Prostate gland (tissue), 2 donors: ENCODE results near the gene EPHB2. TPM values are rescaled to one million over a fixed set of nuclear protein-coding genes. Genes with fewer than 3 reads are reported as not detected.

Experiments
- DNase-seq: peaks from one replicate; pipeline ENCODE4 v3.0.0-alpha.2; 2019; ENCODE audit warnings: low spot score
- H3K27ac ChIP-seq, 2 donors: fragments of 200-600 bp; sonication (generic); 2 replicates each; pipeline ENCODE4 v1.5.1; 2017 to 2019
- H3K27me3 ChIP-seq: fragments of 200-600 bp; sonication (generic); replicated peaks from 2 replicates; pipeline ENCODE4 v1.5.1; 2019; ENCODE audit not compliant: insufficient read depth
- H3K36me3 ChIP-seq, 2 donors: fragments of 200-600 bp; sonication (generic); 1 replicate in 1 of 2; 2 replicates in 1 of 2; pipeline versions ENCODE4 v1.5.1 to v1.8.1; 2017 to 2019
- H3K4me1 ChIP-seq: fragments of 200-600 bp; sonication (generic); replicated peaks from 2 replicates; pipeline ENCODE4 v1.5.1; 2019
- H3K4me3 ChIP-seq, 2 donors: fragments of 200-600 bp; sonication (generic); 2 replicates each; pipeline ENCODE4 v1.5.1; 2017 to 2019
- H3K9me3 ChIP-seq: fragments of 200-600 bp; sonication (generic); 2 replicates; pipeline ENCODE4 v1.5.1; 2017
- CTCF ChIP-seq, 4 experiments: fragments of 200-600 bp in 2 of 4; fragments of 450-650 bp in 2 of 4; sonication (generic) in 2 of 4; IDR thresholded peaks; 1 replicate in 3 of 4; 2 replicates in 1 of 4; pipeline ENCODE4 v1.5.1; 2016 to 2019; ENCODE audit warnings: antibody characterized with exemption in 4 of 4, mild to moderate bottlenecking in 2 of 4, moderate library complexity in 2 of 4
- POLR2A ChIP-seq: fragments of 450-650 bp; IDR thresholded peaks from one replicate; pipeline ENCODE4 v1.6.1; 2016; ENCODE audit warnings: antibody characterized with exemption, mild to moderate bottlenecking
- POLR2AphosphoS5 ChIP-seq: sonication (generic); formaldehyde crosslinking; IDR thresholded peaks from one replicate; pipeline ENCODE4 v1.6.1; 2017; ENCODE audit warnings: antibody characterized with exemption
- WGBS: methylation state at CpG from one replicate; pipeline ENCODE4 v1.1.5; 2018; 5-methylcytosine and 5-hydroxymethylcytosine counted together
- intact Hi-C: fragments of 100-400 bp; cut with DNase I; formaldehyde crosslinking; loops from one replicate; pipeline ENCODE4 v1.14.2; 2022
- total RNA-seq, 2 donors: library from RNA; depleted of rRNA; stranded (reverse); fragments of >200 nt; gene quantifications; one replicate each; pipeline ENCODE4 v1.1.0, GENCODE V29; 2016

EPHB2 gene
- total RNA-seq, 2 donors from 2014 or later = 6.4 to 7.4 TPM

- Histone ChIP-seq H3K27me3 (no peaks in the 10 kb centered on the region), H3K4me1 (peaks cover 6% of the 10 kb centered on the region), H3K27ac (no peak overlapping the region), H3K9me3 (no peaks in the 10 kb centered on the region), H3K4me3 (no peak overlapping the region), H3K36me3 (no peaks in the 10 kb centered on the region)
- no peak for DNase-seq
- 89% methylated on average over 11 of the region's 11 CpGs for WGBS
- intact Hi-C loops = no loop called here
- TF ChIP-seq POLR2A = no peak
These were observed 162.5 kb downstream of the EPHB2 start for GRCh38 chr1:22872981-22873664.

DNA sequence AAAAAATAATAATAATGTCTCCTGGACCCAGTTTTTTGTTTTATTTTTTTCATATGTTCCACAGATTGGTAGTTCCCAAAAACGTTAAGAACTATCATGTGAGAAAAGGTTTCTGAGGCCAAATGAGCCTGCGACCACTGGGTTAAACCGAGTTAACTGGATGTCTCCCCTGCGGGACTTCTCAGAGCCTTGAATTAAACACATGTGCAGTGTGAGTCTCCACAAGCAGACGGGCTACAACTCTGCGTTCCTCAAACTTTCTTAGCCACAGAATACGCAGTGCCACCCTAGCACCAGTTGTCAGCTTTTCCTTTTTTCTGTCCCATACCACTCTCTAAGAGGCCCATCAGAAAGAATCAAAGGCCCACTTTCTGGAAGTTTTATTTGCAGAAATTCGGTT lies 164.1 kb downstream of the EPHB2 start:
- no peak for DNase-seq
- intact Hi-C loops = no loop called here
- WGBS = 86% methylated on average over 8 of the region's 8 CpGs
- no peak for TF ChIP-seq POLR2A
- TF ChIP-seq CTCF (IDR thresholded peaks at IDR 0.05) = no peak
- no peak for TF ChIP-seq POLR2AphosphoS5
- no peaks in the 10 kb centered on the region for H3K36me3 ChIP-seq
- H3K4me1 ChIP-seq = peaks cover 6% of the 10 kb centered on the region
- no peak overlapping the region for H3K27ac ChIP-seq
- no peak overlapping the region for H3K4me3 ChIP-seq
- H3K27me3 ChIP-seq = no peaks in the 10 kb centered on the region
- H3K9me3 ChIP-seq = no peaks in the 10 kb centered on the region

- DNase-seq = no peak
- 65% methylated on average over 10 of the region's 10 CpGs for WGBS
- Histone ChIP-seq H3K9me3 (no peaks in the 10 kb centered on the region), H3K4me3 (no peak overlapping the region), H3K36me3 (no peaks in the 10 kb centered on the region), H3K27me3 (no peaks in the 10 kb centered on the region), H3K27ac (no peak overlapping the region), H3K4me1 (peaks cover 6% of the 10 kb centered on the region)
- intact Hi-C loops = no loop called here
- TF ChIP-seq POLR2A (no peak), CTCF (IDR thresholded peaks at IDR 0.05) (no peak), POLR2AphosphoS5 (no peak)
These were observed 164.6 kb downstream of the EPHB2 start for GRCh38 chr1:22875241-22875640.

- Histone ChIP-seq H3K9me3 (no peaks in the 10 kb centered on the region), H3K27ac (no peak overlapping the region), H3K4me3 (no peak overlapping the region), H3K27me3 (no peaks in the 10 kb centered on the region), H3K4me1 (peaks cover under 1% of the 10 kb centered on the region), H3K36me3 (no peaks in the 10 kb centered on the region)
- DNase-seq = no peak
- WGBS = 93% methylated on average over 5 of the region's 5 CpGs
- TF ChIP-seq CTCF (IDR thresholded peaks at IDR 0.05) (no peak), POLR2AphosphoS5 (no peak), POLR2A (no peak)
- intact Hi-C loops = no loop called here
These were observed 165.2 kb downstream of the EPHB2 start for GRCh38 chr1:22875841-22876240.

- Histone ChIP-seq H3K27me3 (no peaks in the 10 kb centered on the region), H3K36me3 (no peaks in the 10 kb centered on the region), H3K9me3 (no peaks in the 10 kb centered on the region), H3K27ac (no peak overlapping the region), H3K4me1 (no peaks in the 10 kb centered on the region), H3K4me3 (no peak overlapping the region)
- TF ChIP-seq CTCF (IDR thresholded peaks at IDR 0.05) (no peak), POLR2A (no peak), POLR2AphosphoS5 (no peak)
- no peak for DNase-seq
- intact Hi-C loops = no loop called here
- 55% methylated on average over 20 of the region's 20 CpGs for WGBS
These were observed 165.9 kb downstream of the EPHB2 start for GRCh38 chr1:22876359-22877111.
